Fibroblast of lung (primary cell): Measurements from ENCODE around the gene NT5C3B. TPM values are rescaled to one million over a fixed set of nuclear protein-coding genes. Genes with fewer than 3 reads are reported as not detected.

Experiments used
- DNase-seq, 2 donors: peaks; one replicate each; pipeline versions ENCODE4 v3.0.0 to v3.0.0-alpha.2; 2010; ENCODE audit warnings: low read depth in 2 of 2
- H2AFZ ChIP-seq: 2 replicates; pipeline ENCODE4 v1.5.1; 2012; ENCODE audit warnings: low read length, control low read depth, inconsistent platforms
- H3K27ac ChIP-seq: 2 replicates; pipeline ENCODE4 v1.5.1; 2011; ENCODE audit warnings: low read length, control low read depth; ENCODE audit not compliant: insufficient read depth
- H3K27me3 ChIP-seq: 2 replicates; pipeline ENCODE4 v1.5.1; 2011; ENCODE audit warnings: mild to moderate bottlenecking, low read length; ENCODE audit not compliant: control insufficient read depth, insufficient read depth
- H3K36me3 ChIP-seq: 2 replicates; pipeline ENCODE4 v1.5.1; 2011; ENCODE audit warnings: low read length; ENCODE audit not compliant: control insufficient read depth, insufficient read depth
- H3K4me1 ChIP-seq: 2 replicates; pipeline ENCODE4 v1.5.1; 2011; ENCODE audit warnings: low read length; ENCODE audit not compliant: control insufficient read depth, insufficient read depth; ENCODE audit errors: extremely low read depth
- H3K4me2 ChIP-seq: 2 replicates; pipeline ENCODE4 v1.5.1; 2011; ENCODE audit warnings: low read length, control low read depth; ENCODE audit not compliant: insufficient read depth; ENCODE audit errors: extremely low read depth
- H3K4me3 ChIP-seq, 4 experiments: fragments of 200-600 bp in 1 of 4; sonication (generic) in 1 of 4; replicated peaks in 1 of 4; 2 replicates each; pipeline ENCODE4 v1.5.1; 2011 to 2016; ENCODE audit warnings: low read length in 4 of 4, low read depth in 3 of 4, mild to moderate bottlenecking in 3 of 4, control low read depth in 2 of 4, inconsistent platforms in 1 of 4, mixed read lengths in 1 of 4; ENCODE audit not compliant: insufficient read depth in 1 of 4; ENCODE audit errors: control extremely low read depth in 1 of 4
- H3K79me2 ChIP-seq: 2 replicates; pipeline ENCODE4 v1.5.1; 2012; ENCODE audit warnings: mild to moderate bottlenecking, low read length, inconsistent platforms; ENCODE audit not compliant: control insufficient read depth, insufficient read depth
- H3K9ac ChIP-seq: 2 replicates; pipeline ENCODE4 v1.5.1; 2011; ENCODE audit warnings: mild to moderate bottlenecking, low read length, control low read depth; ENCODE audit not compliant: insufficient read depth
- H3K9me3 ChIP-seq: 2 replicates; pipeline ENCODE4 v1.5.1; 2012; ENCODE audit warnings: low read depth, low read length; ENCODE audit not compliant: control insufficient read depth, insufficient read depth
- H4K20me1 ChIP-seq: 2 replicates; pipeline ENCODE4 v1.5.1; 2011; ENCODE audit warnings: low read length; ENCODE audit not compliant: control insufficient read depth, insufficient read depth; ENCODE audit errors: extremely low read depth
- CTCF ChIP-seq, 2 donors: IDR thresholded peaks in 1 of 2; conservative IDR thresholded peaks in 1 of 2; 1 replicate in 1 of 2; 2 replicates in 1 of 2; pipeline ENCODE4 v1.5.1; 2011 to 2012; ENCODE audit warnings: low read length in 2 of 2, control low read depth in 1 of 2, inconsistent platforms in 1 of 2, low read depth in 1 of 2, mild to moderate bottlenecking in 1 of 2
- EZH2 ChIP-seq: IDR thresholded peaks from 2 replicates; pipeline ENCODE4 v1.5.1; 2012; ENCODE audit warnings: low read length, control low read depth, mild to moderate bottlenecking; ENCODE audit errors: missing control alignments
- polyA plus RNA-seq, 2 donors: library from polyadenylated mRNA; depleted of rRNA in 1 of 2; stranded (reverse) in 1 of 2; unstranded in 1 of 2; fragments of >200 nt; gene quantifications; 2 replicates each; pipeline ENCODE4 v1.2.1, GENCODE V29; 2011 to 2012; ENCODE audit warnings: missing spikeins in 1 of 2
- total RNA-seq: library from RNA; depleted of rRNA; stranded (reverse); fragments of >200 nt; gene quantifications from 2 replicates; pipeline ENCODE4 v1.2.1, GENCODE V29; 2014

The NT5C3B gene
- total and polyA plus RNA-seq, 2 donors (not counting 1 experiment from before 2014, with no cell fraction given), result 61.9 to 83.5 TPM

- Histone ChIP-seq H2AFZ (no peak overlapping the region), H3K27me3 (no peaks in the 10 kb centered on the region), H3K4me1 (peaks cover 15% of the 10 kb centered on the region), H3K4me3 (no peak overlapping the region), H3K27ac (no peak overlapping the region), H3K36me3 (peaks cover 1% of the 10 kb centered on the region), H3K4me2 (no peak overlapping the region), H4K20me1 (no peaks in the 10 kb centered on the region), H3K9me3 (no peaks in the 10 kb centered on the region), H3K9ac (no peak overlapping the region), H3K79me2 (no peaks in the 10 kb centered on the region)
- no peak for DNase-seq
- TF ChIP-seq EZH2, result no peak
- no peak for TF ChIP-seq CTCF (conservative IDR thresholded peaks at IDR 0.05 in 1 of 2, IDR thresholded peaks at IDR 0.05 in 1 of 2; ENCODE audit: low read depth in 1 of 2, low read length in 2 of 2)
Observed at GRCh38 chr17:41797377-41797776, 38.7 kb downstream of the NT5C3B start.

- Histone ChIP-seq H3K79me2 (no peaks in the 10 kb centered on the region), H2AFZ (no peak overlapping the region), H3K36me3 (no peaks in the 10 kb centered on the region), H3K9me3 (no peaks in the 10 kb centered on the region), H3K4me1 (peaks cover 13% of the 10 kb centered on the region), H3K4me2 (no peak overlapping the region), H3K9ac (no peak overlapping the region), H4K20me1 (no peaks in the 10 kb centered on the region), H3K27ac (no peak overlapping the region), H3K4me3 (no peak overlapping the region), H3K27me3 (no peaks in the 10 kb centered on the region)
- no peak for TF ChIP-seq EZH2
- no peak for TF ChIP-seq CTCF (conservative IDR thresholded peaks at IDR 0.05 in 1 of 2, IDR thresholded peaks at IDR 0.05 in 1 of 2; ENCODE audit: low read depth in 1 of 2, low read length in 2 of 2)
- DNase-seq, result no peak
Observed at GRCh38 chr17:41796121-41796895, 39.7 kb downstream of the NT5C3B start.

- no peak overlapping the region for H3K4me2 ChIP-seq
- no peaks in the 10 kb centered on the region for H4K20me1 ChIP-seq
- H3K27me3 ChIP-seq, result peaks cover 2% of the 10 kb centered on the region
- H3K36me3 ChIP-seq, result no peaks in the 10 kb centered on the region
- no peaks in the 10 kb centered on the region for H3K79me2 ChIP-seq
- H3K9ac ChIP-seq, result no peak overlapping the region
- DNase-seq, result no peak
- peaks cover 11% of the 10 kb centered on the region for H3K4me1 ChIP-seq
- TF ChIP-seq CTCF (conservative IDR thresholded peaks at IDR 0.05 in 1 of 2, IDR thresholded peaks at IDR 0.05 in 1 of 2; ENCODE audit: low read depth in 1 of 2, low read length in 2 of 2) (no peak), EZH2 (no peak)
- no peak overlapping the region for H2AFZ ChIP-seq
- H3K4me3 ChIP-seq, result no peak overlapping the region
- no peaks in the 10 kb centered on the region for H3K9me3 ChIP-seq
- H3K27ac ChIP-seq, result no peak overlapping the region
Observed at GRCh38 chr17:41794540-41794975, 41.5 kb downstream of the NT5C3B start.
